A673 (cell line): ENCODE measurements around the gene SYT9. TPM values are rescaled to one million over a fixed set of nuclear protein-coding genes. Genes with fewer than 3 reads are reported as not detected.

Experiments used
- BruUV-seq: library from RNA; stranded (reverse); fragments of 400-500 nt; replicated peaks from 2 replicates; lab custom pipeline; 2021; lab: Mats Ljungman, UMichigan
- CTCF ChIA-PET: fragments of 300-600 bp; sonication (Branson Sonifier 250); formaldehyde crosslinking; loops from one replicate; lab custom pipeline; 2022; ENCODE audit warnings: antibody characterized with exemption; lab: Charles Lee
- POLR2A ChIA-PET: fragments of 300-600 bp; sonication (Branson Sonifier 250); formaldehyde crosslinking; loops from one replicate; lab custom pipeline; 2022; ENCODE audit warnings: antibody characterized with exemption; ENCODE audit not compliant: low non-redundant PET; lab: Charles Lee
- DNase-seq: peaks from one replicate; pipeline ENCODE4 v3.0.0-alpha.2; 2015; ENCODE audit warnings: low spot score
- H3K27ac ChIP-seq: fragments of 200-600 bp; sonication (generic); 2 replicates; pipeline ENCODE4 v1.5.1; 2016; ENCODE audit warnings: mixed run types, low read depth, mild to moderate bottlenecking, mixed read lengths, antibody characterized with exemption, low read length; ENCODE audit not compliant: poor library complexity, severe bottlenecking
- H3K27me3 ChIP-seq: fragments of 200-600 bp; sonication (generic); replicated peaks from 2 replicates; pipeline ENCODE4 v1.6.1; 2017; ENCODE audit warnings: mixed run types, low read depth, mild to moderate bottlenecking, mixed read lengths, antibody characterized with exemption, low read length; ENCODE audit not compliant: insufficient read depth, poor library complexity
- H3K36me3 ChIP-seq: fragments of 200-600 bp; sonication (generic); 2 replicates; pipeline ENCODE4 v1.6.1; 2016; ENCODE audit warnings: mixed run types, mild to moderate bottlenecking, mixed read lengths, antibody characterized with exemption, low read length; ENCODE audit not compliant: insufficient read depth, poor library complexity, severe bottlenecking
- H3K4me1 ChIP-seq: fragments of 200-600 bp; sonication (generic); 2 replicates; pipeline ENCODE4 v1.6.1; 2017; ENCODE audit warnings: mixed run types, mild to moderate bottlenecking, mixed read lengths, antibody characterized with exemption, low read length; ENCODE audit not compliant: insufficient read depth, poor library complexity, severe bottlenecking
- H3K4me3 ChIP-seq: fragments of 200-600 bp; sonication (generic); 2 replicates; pipeline ENCODE4 v1.5.1; 2016; ENCODE audit warnings: low read depth, mixed run types, mild to moderate bottlenecking, mixed read lengths, low read length; ENCODE audit not compliant: poor library complexity, severe bottlenecking
- H3K9me3 ChIP-seq: fragments of 200-600 bp; sonication (generic); 2 replicates; pipeline ENCODE4 v1.6.1; 2016; ENCODE audit warnings: mixed run types, low read depth, mild to moderate bottlenecking, mixed read lengths, antibody characterized with exemption, low read length; ENCODE audit not compliant: poor library complexity, severe bottlenecking
- EZH2 ChIP-seq: fragments of 200-600 bp; sonication (generic); IDR thresholded peaks from 2 replicates; pipeline ENCODE4 v1.6.1; 2017; ENCODE audit warnings: borderline replicate concordance, low read depth, mild to moderate bottlenecking, mixed read lengths, antibody characterized with exemption, low read length; ENCODE audit not compliant: poor library complexity, severe bottlenecking
- intact Hi-C: fragments of 100-400 bp; cut with micrococcal nuclease; formaldehyde crosslinking; loops from one replicate; pipeline ENCODE4 v1.10.0; 2022; ENCODE audit not compliant: unreplicated experiment
- total RNA-seq: library from RNA; stranded (reverse); gene quantifications from 2 replicates; pipeline ENCODE4 v1.2.3, GENCODE V29; 2021
- TF ChIP-seq, protein P1 (sequence below): fragments of 300-800, 200-600 bp; sonication (generic); conservative IDR thresholded peaks from 2 replicates; pipeline ENCODE4 v1.5.1; 2017; ENCODE audit warnings: low read depth, mild to moderate bottlenecking, antibody characterized with exemption, low read length, moderate library complexity, mixed read lengths

The SYT9 gene
- total RNA-seq, 1 experiment from 2014 or later = not detected

DNA sequence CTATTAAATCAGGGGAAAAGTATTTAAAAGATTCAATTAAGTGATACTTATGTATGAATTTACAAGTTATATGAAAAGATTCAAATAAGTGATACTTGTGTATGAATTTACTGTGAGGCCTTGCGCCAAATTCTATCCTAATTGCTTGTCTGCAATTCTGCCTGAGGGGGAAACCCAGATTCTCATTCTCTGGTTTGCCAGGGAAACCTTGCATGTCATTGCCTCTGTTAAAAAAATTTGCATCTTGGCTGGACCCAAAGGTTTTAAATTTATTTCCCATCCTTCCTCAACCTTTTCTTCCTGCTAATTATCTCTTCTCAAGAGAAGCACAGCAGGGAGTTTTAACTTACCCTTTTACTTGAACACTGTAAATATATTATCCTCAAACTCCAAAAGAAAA is 247.4 kb downstream of the SYT9 start:
- no peaks in the 10 kb centered on the region for H3K4me1 ChIP-seq
- ChIA-PET CTCF (no interaction called here), POLR2A (no interaction called here)
- no peaks in the 10 kb centered on the region for H3K36me3 ChIP-seq
- no TSS peak for BruUV-seq
- no peak for DNase-seq
- no peak overlapping the region for H3K4me3 ChIP-seq
- TF ChIP-seq, protein P1, sequence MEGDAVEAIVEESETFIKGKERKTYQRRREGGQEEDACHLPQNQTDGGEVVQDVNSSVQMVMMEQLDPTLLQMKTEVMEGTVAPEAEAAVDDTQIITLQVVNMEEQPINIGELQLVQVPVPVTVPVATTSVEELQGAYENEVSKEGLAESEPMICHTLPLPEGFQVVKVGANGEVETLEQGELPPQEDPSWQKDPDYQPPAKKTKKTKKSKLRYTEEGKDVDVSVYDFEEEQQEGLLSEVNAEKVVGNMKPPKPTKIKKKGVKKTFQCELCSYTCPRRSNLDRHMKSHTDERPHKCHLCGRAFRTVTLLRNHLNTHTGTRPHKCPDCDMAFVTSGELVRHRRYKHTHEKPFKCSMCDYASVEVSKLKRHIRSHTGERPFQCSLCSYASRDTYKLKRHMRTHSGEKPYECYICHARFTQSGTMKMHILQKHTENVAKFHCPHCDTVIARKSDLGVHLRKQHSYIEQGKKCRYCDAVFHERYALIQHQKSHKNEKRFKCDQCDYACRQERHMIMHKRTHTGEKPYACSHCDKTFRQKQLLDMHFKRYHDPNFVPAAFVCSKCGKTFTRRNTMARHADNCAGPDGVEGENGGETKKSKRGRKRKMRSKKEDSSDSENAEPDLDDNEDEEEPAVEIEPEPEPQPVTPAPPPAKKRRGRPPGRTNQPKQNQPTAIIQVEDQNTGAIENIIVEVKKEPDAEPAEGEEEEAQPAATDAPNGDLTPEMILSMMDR = no peak
- no peak for TF ChIP-seq EZH2
- intact Hi-C loops = no loop called here
- no peak overlapping the region for H3K27ac ChIP-seq
- no peaks in the 10 kb centered on the region for H3K27me3 ChIP-seq
- H3K9me3 ChIP-seq = no peaks in the 10 kb centered on the region

DNA sequence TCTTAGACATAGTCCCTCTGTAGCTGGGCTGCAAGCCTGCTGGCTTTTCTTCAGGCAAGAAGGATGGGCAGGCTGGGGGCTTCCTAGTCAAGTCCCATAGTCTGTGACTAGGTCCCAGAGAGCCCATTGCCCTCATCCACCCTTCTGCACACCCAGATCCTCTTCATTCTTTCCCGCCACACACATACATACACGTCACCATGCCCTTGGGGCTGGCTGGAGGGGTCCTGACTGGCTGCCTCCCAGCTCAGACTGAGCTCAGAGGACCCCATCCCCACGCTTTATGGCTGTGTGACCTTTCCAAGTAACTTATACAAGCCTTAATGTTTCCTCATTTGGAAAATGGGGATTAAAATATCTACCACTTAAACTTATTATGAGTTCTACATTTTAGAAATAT is 248.5 kb downstream of the SYT9 start:
- no peaks in the 10 kb centered on the region for H3K36me3 ChIP-seq
- no peaks in the 10 kb centered on the region for H3K27me3 ChIP-seq
- POLR2A ChIA-PET = no interaction called here
- CTCF ChIA-PET = no interaction called here
- no peak overlapping the region for H3K27ac ChIP-seq
- intact Hi-C loops = no loop called here
- TF ChIP-seq EZH2 = no peak
- TF ChIP-seq, protein P1 = no peak
- H3K9me3 ChIP-seq = no peaks in the 10 kb centered on the region
- H3K4me1 ChIP-seq = no peaks in the 10 kb centered on the region
- H3K4me3 ChIP-seq = no peak overlapping the region
- no peak for DNase-seq
- BruUV-seq = no TSS peak

DNA sequence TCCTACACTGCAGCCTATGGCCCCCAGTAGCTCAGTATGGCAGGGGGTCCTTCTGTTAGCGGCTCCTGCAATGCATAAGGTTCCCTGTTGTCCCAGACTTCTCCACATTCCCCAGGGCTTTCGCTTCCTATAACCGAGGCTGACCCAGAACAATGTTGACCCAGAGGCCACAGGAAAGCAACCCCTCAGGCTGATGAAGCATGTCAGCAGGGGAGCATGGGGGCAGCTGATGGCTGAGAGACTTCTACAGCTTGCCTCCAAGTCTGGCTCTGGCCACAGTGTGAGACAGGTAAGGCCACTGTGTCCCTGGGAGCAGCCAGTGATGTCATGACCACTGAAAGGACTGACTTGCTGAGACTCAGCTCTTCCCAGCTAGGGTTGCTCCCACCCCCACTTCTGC is 249.5 kb downstream of the SYT9 start:
- no TSS peak for BruUV-seq

More for the DNA sequence above, 249.5 kb downstream of the SYT9 start:
- no peaks in the 10 kb centered on the region for H3K9me3 ChIP-seq
- no peak overlapping the region for H3K4me3 ChIP-seq
- H3K27ac ChIP-seq = no peak overlapping the region
- no peak for DNase-seq
- no peaks in the 10 kb centered on the region for H3K27me3 ChIP-seq
- H3K4me1 ChIP-seq = no peaks in the 10 kb centered on the region
- TF ChIP-seq, protein P1 = no peak
- no peak for TF ChIP-seq EZH2
- H3K36me3 ChIP-seq = no peaks in the 10 kb centered on the region
- intact Hi-C loops = no loop called here
- POLR2A ChIA-PET = no interaction called here
- CTCF ChIA-PET = no interaction called here
